Epithelial cell of proximal tubule (primary cell): ENCODE measurements around the gene RNF167. TPM values are rescaled to one million over a fixed set of nuclear protein-coding genes. Genes with fewer than 3 reads are reported as not detected.
A peak's percentile ranks its signal among the peaks of the same experiment; 100 is the strongest.

Experiments used
- DNase-seq: peaks from one replicate; pipeline ENCODE4 v3.0.0-alpha.2; 2011; ENCODE audit warnings: low read depth
- H3K4me3 ChIP-seq: 2 replicates; pipeline ENCODE4 v1.5.1; 2011; ENCODE audit warnings: low read depth, mild to moderate bottlenecking, low read length
- total RNA-seq: library from RNA; depleted of rRNA; stranded (reverse); fragments of >200 nt; gene quantifications from 2 replicates; pipeline ENCODE4 v1.2.3, GENCODE V29; 2015
- TF ChIP-seq, protein P1 (sequence below): conservative IDR thresholded peaks from 2 replicates; pipeline ENCODE4 v1.5.1; 2012; ENCODE audit warnings: low read depth, mild to moderate bottlenecking, low read length

The RNF167 gene
- total RNA-seq, 1 donor from 2014 or later = 55.1 TPM

DNA sequence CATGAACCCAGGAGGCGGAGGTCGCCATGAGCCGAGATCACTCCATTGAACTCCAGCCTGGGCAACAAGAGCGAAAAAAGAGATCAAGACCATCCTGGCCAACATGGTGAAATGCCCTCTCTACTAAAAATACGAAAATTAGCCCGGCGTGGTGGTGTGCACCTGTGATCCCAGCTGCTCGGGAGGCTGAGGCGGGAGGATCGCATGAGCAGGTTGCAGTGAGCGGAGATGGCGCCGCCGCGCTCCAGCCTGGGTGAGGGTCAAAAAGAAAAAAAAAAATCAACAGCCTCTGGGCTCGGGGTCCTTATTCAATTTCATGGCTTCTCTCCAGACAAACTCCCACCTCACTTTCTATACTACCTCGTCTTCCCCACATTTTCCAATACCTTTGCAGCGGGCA, 11.2 kb upstream of the RNF167 start:
- TF ChIP-seq, protein P1, sequence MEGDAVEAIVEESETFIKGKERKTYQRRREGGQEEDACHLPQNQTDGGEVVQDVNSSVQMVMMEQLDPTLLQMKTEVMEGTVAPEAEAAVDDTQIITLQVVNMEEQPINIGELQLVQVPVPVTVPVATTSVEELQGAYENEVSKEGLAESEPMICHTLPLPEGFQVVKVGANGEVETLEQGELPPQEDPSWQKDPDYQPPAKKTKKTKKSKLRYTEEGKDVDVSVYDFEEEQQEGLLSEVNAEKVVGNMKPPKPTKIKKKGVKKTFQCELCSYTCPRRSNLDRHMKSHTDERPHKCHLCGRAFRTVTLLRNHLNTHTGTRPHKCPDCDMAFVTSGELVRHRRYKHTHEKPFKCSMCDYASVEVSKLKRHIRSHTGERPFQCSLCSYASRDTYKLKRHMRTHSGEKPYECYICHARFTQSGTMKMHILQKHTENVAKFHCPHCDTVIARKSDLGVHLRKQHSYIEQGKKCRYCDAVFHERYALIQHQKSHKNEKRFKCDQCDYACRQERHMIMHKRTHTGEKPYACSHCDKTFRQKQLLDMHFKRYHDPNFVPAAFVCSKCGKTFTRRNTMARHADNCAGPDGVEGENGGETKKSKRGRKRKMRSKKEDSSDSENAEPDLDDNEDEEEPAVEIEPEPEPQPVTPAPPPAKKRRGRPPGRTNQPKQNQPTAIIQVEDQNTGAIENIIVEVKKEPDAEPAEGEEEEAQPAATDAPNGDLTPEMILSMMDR = no peak
- DNase-seq = no peak
- no peak overlapping the region for H3K4me3 ChIP-seq

DNA sequence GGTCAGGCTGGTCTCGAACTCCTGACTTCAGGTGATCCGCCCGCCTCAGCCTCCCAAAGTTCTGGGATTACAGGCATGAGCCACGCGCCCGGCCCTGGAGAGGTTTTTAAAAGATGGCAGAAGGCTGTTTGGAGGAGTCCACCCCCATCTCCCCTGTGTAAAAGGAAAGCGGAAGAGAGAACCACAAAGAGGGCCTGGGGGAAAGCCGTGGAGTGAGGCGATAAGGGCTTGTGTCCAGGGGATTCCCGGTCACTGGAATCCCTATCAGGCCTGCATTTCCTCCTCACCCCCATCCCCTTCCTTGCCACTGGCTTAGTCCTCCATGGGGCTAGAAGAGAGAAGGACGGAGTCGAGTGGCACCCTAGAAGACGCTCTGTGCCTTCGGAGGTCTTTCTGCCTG, 8.1 kb upstream of the RNF167 start, which contains the start of gene GP1BA:
TSS of gene GP1BA (plus strand) at position 315 of the 400 bp plus-strand sequence. CDS start 328 bp downstream, outside the sequence.
- no peak within 1 kb of the TSS for H3K4me3 ChIP-seq
- TF ChIP-seq, protein P1 = no peak
- DNase-seq = no peak

DNA sequence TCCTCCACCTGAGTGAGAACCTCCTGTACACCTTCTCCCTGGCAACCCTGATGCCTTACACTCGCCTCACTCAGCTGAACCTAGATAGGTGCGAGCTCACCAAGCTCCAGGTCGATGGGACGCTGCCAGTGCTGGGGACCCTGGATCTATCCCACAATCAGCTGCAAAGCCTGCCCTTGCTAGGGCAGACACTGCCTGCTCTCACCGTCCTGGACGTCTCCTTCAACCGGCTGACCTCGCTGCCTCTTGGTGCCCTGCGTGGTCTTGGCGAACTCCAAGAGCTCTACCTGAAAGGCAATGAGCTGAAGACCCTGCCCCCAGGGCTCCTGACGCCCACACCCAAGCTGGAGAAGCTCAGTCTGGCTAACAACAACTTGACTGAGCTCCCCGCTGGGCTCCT, 7.3 kb upstream of the RNF167 start:
- H3K4me3 ChIP-seq = no peak overlapping the region
- TF ChIP-seq, protein P1 = no peak
- DNase-seq = no peak

DNA sequence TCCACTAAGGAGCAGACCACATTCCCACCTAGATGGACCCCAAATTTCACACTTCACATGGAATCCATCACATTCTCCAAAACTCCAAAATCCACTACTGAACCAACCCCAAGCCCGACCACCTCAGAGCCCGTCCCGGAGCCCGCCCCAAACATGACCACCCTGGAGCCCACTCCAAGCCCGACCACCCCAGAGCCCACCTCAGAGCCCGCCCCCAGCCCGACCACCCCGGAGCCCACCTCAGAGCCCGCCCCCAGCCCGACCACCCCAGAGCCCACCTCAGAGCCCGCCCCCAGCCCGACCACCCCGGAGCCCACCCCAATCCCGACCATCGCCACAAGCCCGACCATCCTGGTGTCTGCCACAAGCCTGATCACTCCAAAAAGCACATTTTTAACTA, 6.4 kb upstream of the RNF167 start:
- TF ChIP-seq, protein P1 = no peak
- H3K4me3 ChIP-seq = no peak overlapping the region
- no peak for DNase-seq

DNA sequence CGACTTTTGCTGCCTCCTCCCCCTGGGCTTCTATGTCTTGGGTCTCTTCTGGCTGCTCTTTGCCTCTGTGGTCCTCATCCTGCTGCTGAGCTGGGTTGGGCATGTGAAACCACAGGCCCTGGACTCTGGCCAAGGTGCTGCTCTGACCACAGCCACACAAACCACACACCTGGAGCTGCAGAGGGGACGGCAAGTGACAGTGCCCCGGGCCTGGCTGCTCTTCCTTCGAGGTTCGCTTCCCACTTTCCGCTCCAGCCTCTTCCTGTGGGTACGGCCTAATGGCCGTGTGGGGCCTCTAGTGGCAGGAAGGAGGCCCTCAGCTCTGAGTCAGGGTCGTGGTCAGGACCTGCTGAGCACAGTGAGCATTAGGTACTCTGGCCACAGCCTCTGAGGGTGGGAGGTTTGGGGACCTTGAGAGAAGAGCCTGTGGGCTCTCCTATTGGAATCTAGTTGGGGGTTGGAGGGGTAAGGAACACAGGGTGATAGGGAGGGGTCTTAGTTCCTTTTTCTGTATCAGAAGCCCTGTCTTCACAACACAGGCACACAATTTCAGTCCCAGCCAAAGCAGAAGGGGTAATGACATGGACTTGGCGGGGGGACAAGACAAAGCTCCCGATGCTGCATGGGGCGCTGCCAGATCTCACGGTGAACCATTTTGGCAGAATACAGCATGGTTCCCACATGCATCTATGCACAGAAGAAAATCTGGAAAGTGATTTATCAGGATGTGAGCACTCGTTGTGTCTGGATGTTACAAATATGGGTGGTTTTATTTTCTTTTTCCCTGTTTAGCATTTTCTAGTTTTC, 5.7 kb upstream of the RNF167 start:
- TF ChIP-seq, protein P1 = peak; percentile 54
- no peak for DNase-seq

DNA sequence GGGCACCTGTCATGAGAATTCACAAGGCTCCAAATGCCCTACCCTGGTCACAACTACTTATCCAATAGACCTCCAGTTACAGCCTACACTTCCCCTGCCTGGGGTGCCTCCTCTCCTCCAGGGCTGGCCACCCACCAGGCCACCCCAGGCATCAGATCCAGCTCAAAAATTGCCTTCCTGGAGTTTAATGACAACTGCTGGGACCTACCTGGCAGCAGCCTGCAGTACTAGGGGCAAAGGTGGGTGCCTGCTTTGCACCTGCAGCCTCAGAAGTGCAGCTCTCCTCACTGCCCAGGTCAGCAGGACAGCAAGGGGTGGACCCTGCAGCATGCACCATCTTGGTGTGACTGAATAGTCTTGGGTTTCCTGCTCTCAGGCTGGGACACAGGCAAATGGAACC, 4.4 kb upstream of the RNF167 start:
- no peak overlapping the region for H3K4me3 ChIP-seq
- no peak for DNase-seq
- TF ChIP-seq, protein P1 = no peak

More for the DNA sequence above, 5.7 kb upstream of the RNF167 start:
- no peak overlapping the region for H3K4me3 ChIP-seq

DNA sequence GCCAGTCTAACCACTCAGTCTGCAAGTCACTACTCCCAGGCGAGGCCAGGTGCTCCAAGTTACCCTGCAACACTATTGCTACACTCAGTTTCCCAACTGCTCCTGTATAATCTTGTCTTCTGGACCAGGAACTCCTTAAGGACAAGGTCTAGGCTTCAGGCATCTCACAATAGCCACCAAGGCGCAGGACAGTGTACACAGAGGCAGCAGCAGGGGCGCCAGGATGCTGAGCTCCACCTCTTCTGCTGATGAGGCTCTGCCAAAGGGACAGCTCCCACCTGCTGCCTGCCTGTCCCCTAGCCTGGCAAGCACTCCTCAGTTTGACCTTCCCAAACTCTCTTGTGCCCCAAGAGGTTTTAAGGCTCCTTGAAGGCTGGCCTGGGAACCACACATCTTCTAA, 3.6 kb upstream of the RNF167 start:
- no peak for DNase-seq
- TF ChIP-seq, protein P1 = no peak
- no peak overlapping the region for H3K4me3 ChIP-seq
